GM18909 (cell line): Measurements from ENCODE around the gene PDGFD.
A peak's percentile ranks its signal among the peaks of the same experiment; 100 is the strongest.

Experiments
- ATAC-seq: cut with Tn5 transposase; IDR thresholded peaks from one replicate; pipeline ENCODE4 v1.9.1; 2021; ENCODE audit warnings: mild to moderate bottlenecking; ENCODE audit not compliant: unreplicated experiment, poor library complexity

Gene PDGFD

DNA sequence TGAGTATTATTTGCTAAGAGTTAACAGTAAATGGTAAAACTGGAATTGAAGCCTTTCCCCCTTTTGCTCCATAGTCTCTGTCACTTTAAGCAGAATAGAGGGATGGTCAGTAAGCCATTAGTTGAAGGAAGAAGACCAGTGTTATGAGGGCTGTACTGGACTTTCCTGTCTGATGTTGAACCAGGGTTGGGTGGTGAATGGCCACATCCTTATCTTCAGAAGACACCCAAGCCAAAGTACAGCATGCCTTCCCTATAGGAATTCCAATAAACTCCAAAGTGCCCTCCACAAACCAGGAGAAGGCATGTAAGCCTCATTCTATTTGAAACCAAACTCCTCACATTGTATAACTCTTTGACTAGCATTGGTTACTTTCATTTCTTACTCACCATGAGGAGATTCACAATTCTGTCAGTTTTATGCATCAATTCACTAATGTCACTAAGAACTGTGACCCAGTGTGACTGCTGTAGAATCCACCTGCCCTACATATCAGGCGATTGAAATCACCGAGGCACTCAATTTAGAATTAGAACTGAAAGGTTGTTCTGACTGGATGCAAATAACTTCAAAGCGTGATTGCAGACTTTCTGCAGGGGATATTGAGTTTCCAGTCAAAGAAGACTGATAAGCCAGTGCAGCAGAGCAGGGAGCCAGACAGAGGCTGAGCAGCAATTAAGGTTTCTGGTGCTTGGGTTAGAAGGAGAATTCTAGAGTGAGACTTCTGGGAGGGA, 234.6 kb downstream of the PDGFD start:
- ATAC-seq, result peak; percentile 94

DNA sequence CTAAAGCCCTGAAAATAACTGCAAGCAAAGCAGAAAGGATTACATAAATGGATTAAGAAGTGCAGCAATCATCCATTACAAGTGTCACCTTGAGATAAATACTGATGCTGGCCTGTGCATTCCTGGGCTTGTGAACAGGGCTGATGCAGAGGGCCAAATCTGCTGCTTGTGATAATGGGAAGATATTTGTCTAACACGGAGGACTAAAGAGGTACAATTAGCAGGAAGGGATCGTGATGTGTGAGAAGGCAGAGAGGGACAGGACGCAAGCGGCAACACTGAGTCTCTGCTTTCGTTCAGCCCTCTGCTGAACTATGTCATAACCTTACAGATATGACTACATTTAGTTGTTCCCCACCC, 235.2 kb downstream of the PDGFD start:
- peak; percentile 19 for ATAC-seq

DNA sequence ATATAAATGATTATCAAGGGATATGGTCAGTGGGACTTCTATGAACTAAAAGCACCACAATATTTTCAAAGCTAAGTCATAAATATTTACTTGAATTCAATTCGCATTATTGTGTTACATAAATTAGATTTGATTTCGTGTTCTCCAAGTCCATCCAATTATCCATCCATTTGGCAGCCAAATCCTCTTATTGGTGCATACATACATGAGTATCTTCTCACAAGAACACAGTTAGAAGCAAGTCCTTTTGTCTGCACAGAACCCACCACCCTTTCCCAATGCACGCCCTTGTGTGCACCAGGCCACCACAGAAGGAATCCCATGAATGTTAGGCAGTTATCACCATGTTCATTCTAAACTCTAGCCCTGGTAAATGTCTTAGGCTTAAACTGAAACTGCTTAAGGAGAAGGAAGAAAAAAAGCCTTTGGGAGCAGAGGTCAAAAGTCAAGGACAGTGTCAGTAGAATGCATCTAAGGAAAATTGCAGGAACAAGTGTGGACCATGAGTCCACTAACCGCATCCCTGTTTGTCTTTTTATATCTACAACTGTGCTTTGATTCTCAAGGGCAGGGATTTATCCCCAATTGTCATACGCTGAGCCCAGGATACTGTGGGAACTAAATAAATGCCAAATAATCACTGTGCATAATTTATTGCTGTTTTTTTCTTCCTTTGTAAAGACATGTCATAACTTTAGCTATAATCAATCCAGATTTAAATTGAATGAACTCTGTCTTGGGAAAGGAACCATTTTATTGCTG, 235.7 kb downstream of the PDGFD start:
- no peak for ATAC-seq

DNA sequence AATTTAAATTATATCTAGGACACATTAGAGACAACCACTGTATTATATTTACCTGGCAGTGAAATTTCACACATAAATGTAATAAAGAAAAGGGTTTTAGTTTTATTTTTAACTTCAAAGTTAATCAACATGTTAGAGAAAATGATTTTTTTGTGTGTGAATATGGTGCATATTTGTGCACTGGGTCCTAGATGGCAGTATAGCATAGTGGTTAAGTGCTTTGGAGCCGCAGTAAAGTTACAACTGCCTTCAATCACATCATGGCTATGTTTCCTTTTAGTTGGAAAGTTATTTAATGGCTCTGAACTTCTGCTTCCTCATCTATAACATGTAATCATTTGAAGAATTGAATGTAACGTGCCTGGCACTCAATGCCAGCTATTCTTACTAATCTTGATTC, 236.4 kb downstream of the PDGFD start:
- ATAC-seq, result no peak

DNA sequence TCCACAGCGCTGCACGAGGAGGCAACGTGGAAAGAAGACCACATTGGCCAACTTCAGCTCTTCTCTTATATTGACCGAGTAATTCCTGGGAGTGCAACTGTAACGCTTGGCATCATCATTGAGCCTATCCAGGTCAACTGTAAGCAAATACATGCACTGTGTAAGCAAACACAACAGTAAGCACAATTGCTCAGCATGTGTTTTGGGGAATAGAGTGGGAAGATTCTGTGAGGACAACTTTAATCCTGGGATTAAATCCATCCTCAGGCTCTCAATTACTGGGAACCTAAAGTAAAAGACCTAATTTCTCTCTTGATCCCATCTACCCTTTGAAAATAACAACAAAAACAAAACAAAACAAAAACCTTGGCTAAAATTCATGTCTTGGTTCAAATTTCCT, 237.0 kb downstream of the PDGFD start:
- ATAC-seq, result no peak

DNA sequence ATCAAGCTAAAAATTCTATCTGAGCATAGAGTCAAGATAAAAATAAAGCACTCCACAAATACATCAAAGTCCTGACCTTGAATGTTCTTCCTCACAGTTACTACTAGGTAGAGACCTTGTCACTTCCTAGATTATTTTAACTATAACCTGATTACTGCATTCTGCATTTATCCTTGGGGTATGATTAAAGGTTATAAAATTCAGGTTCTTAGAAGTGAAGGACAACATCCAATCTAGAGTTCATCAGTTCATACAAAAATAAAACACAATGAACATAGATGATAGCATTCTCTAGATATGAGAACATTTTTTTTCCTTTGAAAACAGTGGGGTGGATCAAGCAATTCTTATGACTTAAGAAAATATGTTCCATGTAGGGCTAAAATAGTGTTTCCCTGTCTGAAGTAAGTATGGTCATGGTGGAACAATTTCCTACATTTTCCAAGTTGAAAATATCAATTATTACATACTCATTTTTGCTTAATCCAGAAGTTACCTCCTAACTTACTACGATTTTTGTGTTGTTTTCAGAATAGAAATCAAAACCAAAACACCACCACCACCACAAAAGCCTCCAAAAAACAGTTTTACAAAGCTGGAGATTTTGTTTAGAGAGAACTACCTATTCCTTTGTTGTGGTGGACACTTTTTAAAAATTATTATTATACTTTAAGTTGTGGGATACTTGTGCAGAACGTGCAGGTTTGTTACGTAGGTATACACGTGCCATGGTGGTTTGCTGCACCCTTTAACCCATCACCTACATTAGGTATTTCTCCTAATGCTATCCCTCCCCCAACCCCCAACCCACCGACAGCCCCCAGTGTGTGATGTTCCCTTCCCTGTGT, 239.6 kb downstream of the PDGFD start:
- no peak for ATAC-seq

DNA sequence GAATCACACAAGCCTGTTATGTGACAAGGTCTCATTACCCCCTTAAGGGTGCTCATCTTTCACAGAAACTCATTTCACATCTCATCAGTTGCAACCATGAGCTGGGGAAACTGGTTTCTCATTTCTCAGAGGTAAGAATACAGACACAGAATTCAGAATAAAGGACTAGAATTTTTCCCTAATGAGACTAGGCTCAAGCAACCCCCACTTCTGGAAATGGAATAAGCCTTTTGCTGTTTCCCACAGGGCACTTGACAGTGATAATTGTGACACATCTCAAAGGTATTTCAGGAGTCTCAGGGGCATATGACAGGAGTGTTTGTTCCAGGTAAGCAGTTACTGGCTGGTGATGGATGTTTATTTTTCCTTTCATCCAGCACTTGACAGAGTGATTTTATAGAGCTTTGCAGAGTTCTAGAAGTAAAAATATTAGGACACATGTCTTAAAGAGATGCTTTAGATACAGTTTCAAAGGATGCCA, 240.5 kb downstream of the PDGFD start:
- no peak for ATAC-seq

DNA sequence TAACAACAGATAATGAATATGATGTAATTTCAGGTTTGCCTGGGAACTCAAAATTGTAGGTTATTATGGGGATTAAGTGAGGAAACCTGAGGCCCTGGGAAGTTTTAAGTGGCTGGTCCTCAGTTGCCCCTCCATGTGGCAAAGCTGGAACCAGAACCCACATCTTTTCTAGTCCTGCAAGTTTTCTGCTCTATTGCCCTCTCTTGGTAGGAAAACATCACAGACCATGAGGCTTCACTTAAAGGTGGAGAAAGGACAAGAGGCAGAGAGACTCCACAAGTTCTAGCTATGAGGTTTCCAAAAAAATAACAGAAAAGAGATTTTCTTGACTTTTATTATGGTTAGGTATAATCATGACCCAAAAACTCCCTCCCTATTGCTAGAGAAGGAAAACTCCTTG, 243.0 kb downstream of the PDGFD start:
- ATAC-seq, result no peak

DNA sequence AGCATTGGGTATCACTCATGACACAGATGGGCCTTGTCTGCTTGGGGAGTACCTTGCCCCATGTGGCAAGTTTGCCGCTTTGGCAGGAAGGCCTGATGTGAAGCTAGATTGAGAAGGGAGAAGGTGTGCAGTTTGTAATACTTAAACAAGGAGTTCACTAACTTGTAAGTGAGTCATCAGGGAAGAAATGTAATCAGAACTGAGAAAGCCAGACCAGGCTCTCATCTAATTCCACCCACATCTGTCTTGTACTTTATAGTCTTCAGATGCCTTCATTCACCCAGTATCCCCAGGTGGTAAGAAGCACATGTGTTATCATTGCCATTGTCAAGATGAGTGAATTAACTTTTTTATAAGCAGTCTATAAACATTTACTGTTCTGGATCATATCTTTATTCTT, 243.5 kb downstream of the PDGFD start:
- peak; percentile 55 for ATAC-seq

DNA sequence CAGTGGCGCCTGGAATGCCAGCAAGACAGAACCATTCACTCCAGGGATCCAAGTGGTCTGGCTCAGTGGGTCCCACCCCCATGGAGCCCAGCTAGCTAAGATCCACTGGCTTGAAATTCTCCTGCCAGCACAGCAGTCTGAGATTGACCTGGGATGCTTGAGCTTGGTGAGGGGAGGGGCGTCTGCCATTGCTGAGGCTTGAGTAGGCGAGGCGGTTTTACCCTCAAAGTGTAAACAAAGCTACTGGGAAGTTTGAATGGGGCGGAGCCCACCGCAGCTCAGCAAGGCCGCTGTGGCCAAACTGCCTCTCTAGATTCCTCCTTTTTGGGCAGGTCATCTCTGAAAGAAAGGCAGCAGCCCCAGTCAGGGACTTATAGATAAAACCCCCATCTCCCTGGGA, 253.2 kb downstream of the PDGFD start:
- ATAC-seq, result no peak

DNA sequence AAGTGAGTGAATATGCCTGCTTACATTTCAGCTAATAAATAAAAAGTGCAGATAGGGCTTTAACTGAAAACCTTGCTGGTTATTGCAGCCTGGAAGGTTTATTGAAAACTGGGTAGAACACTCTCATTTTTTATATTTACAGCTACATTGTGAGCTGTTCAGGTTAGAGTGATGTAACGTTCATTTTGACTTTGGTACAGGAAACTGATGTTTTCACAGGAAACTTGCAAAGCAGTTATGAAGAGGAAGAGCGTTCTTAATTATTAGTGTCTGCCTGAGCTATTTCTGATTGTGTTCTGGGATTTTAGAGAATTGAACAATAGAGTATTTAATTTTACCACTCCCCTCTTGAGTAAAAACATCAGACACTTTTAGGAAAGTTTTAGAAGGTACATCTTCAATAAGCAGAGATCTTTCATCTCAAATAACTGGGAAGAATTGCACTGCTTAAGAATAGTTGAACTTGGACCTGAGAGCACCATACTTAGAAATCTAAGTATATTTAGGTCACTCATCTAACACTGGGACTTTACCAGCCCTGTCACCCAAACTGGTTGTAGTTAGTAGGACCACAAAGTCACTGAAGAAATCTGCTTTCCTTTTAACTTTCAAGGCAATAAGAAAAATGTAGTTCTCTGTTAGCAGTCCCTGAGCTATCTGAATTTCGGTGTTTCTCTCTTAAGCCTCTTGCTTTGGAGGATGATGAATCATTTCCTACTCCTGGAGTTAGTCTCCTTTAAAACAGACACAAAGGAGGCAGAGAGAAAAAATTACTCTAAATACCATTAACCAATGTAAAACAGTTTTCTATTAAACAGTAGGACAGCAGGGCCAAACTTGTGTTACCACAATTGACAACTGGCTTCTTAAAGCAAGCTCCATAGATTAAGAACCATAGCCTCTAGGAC, 256.1 kb downstream of the PDGFD start:
- ATAC-seq, result no peak

DNA sequence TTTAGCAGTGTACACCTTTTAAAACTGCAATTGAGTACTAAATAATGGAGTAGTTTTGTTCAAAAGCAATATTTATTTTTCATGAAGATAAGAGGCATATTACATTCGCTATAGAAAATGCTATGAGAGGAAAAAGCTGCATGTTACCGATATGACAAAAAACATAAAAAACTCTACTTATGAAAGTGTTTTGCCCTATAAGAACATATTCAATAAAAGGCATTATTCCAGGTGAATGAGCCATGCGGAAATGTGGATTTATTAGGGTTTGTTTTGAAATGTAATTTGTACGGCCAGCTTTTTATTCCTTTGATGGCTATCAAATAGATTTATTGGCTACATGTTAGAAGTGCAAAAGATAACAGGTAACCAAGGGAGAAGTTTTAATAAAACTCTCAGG, 256.8 kb downstream of the PDGFD start:
- no peak for ATAC-seq

DNA sequence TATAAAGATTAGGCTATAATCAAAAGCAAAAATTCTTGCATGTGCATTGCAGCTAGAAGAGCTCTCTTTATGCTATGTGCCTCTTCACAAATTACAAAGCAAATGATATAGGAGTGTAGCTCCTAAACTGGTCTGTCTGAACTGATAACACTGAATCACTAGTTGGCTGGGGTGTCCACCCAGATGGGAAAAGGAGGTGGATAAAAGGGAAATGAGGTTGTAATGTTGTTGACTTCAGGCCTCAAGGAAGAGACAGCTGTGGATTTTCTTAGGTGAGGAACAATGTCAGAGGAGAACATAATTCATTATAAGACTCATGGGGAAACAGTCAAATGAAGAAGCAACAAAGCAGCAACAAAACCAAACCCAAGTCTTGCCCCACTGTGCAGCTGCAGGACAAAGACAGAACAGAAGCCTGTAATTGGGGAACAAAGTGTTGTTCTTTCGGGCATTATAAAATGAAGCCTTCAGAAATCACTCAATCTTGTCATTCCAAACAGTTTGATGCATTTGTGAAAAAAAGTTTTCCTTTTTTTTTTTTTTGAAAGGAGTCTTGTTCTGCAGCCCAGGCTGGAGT, 257.6 kb downstream of the PDGFD start:
- no peak for ATAC-seq

DNA sequence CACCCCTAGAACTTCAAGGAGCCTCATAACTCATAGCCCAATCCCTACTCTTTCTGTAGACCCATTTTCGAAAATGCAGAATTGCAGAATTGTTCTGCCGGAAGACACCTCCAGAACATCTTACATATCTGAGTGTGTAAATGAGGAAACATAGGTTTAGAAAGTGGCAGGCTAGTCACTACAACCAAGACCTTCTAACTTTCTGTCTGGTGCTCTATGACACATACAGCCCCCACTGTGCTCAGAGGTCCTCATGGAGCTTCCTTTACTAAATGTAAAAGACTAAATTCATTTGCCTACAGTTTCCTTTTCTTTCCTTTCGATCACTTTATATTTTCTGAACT, 259.7 kb downstream of the PDGFD start:
- ATAC-seq, result peak; percentile 85

DNA sequence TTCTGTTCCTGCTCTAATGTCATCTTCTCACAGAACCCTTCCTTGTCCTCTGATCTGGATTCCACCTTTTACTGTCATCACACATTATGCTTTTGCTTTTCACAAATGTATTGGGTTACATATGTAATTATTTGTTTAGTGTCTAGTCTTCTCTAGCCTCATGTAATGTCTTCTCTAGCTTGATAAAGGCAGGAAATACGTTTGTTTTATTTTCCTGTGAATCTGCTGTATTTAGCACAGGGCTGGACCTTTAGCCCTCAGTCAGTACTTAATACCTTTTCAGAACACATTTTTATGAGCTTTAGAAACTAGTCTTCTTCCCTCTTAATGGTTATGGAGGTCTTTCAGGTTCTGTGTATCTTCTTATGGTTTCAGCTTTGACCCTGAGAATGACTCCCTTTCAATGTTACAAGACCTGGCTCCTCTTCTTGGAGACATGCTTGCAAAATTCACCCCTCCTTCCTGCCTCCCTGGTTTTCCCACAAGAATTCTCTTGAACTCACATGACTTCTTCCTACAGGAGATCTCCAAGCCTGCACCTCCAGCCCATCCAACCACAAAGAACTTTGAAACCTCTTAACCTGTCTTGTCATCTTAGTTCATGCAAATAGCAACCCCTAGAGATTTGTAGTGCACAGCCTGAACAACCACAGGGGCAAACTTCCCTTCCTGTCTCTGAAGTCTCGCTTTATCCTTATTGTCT, 260.2 kb downstream of the PDGFD start:
- ATAC-seq, result peak; percentile 87

DNA sequence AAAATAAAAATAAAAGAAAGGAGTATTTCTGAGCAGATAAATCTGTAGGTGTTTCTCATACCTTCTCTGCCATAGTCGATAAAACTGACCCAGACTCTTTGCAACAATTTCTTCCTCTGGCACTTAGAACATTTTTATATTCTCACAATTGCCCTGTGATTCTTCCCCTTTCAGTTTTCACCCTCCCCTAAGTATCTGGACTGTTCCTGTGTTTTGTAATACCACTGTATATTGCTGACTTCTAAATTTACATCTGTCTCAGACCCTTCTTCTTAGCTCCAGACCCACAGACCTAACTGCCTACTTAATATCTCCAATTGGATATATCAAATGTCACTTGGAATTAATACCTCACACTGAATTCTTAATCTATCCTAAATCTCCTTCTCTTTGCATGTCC, 261.0 kb downstream of the PDGFD start:
- no peak for ATAC-seq

DNA sequence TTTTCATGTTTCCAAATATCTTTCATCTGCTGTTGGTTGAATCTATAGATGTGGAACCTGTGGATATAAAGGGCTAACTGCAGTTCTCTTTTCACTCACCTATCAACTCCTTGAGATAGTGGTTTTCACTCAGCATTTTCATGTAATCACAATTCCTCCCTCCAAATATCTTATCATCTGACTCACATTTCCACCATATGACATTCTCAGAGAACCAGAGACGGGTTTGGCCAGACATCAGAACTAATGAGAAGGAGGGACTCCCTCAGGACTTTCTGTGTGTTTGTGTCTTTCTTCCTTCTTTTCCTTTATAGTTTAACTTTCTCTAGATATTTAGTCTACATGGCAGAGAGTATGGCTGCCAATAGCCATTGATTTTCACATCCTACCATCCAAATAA, 262.3 kb downstream of the PDGFD start:
- ATAC-seq, result no peak

DNA sequence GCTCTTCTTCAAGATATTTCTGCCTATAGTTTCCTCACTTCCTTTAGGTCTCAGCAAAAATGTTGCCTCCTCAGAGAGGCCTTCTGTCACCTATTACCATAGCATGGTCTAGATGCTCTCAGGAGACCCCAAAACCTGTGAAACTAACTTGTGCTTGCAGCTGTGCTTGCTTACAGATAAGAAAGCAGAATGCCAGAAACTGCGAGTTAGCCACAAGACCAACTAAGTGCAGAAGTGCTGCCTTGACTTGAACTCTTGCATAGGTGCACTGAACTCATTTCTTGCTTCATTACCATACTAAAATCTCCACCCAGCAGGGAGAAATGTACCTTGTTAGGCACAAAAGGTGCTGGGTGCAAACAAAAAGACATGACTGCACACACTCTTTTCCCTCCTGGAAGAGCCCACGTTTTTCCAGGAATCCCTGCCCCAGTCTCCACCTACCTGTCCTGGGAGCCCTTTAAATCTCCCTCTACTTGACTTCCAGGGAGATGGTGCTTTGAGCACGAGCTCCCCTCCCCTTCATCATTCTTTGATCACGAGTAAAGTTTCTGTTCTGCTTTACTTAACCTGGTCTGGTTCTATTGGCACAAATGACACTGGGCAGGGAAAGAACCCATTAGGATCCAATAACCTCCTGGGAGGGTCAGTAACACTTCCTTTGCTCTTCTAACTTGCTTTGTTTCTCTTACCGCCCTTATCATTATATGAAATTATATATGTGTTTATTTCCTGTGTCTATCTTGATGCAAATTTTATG, 265.2 kb downstream of the PDGFD start:
- peak; percentile 78 for ATAC-seq
